ENCODE results near the gene LEFTY1. TPM values are rescaled to one million over a fixed set of nuclear protein-coding genes. Genes with fewer than 3 reads are reported as not detected.

LEFTY1 gene
- total and polyA plus RNA-seq, 2 of the 13 experiments (the other 11 are each of a cell fraction or from before 2014, with no cell fraction given): 0.29 to 0.79 TPM

DNA sequence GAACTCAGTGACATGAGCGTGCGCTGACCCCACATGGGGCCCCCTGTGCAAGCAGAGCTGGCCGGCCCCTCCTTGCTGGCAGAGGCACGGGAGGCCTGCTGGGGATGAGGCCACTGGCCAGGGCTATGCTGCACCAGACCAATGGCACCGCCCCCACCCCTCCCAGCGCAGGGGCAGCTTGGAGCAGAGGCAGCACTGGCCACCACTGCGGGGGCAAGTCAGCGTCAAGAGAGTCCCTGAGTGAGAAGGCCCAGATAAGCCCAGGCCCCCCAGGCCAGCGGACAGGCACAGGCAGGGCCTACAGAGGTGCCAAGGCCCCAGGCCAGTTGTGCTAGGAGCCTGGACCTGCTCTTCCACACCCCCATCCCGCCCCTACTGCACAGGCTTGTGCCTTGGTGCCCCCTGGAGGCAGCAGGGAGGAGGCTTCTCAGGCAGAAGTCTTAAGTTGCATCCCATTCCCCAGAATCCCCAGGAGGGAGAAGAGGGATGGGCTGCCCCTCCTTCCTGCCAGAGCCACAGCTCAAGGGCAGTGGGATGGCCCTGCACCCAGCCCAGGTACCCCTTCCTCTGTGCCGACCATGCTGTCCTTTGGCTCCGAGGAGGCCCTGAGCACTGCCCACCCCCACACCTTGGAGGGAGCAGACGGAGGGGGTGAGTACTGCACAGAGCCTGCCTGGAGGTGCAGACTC is 43.2 kb downstream of the LEFTY1 start (continued):
- no peak for TF ChIP-seq ZBTB8A (CRISPR knock-in tag; IDR thresholded peaks at IDR 0.05; ENCODE audit: borderline replicate concordance, low read depth)
- TF ChIP-seq FOXM1 (CRISPR knock-in tag; IDR thresholded peaks at IDR 0.05): no peak
- TF ChIP-seq NONO (IDR thresholded peaks at IDR 0.05): no peak
- TF ChIP-seq NONO (CRISPR knock-in tag; conservative IDR thresholded peaks at IDR 0.05): no peak
- no peak for TF ChIP-seq FOSL1 (CRISPR knock-in tag; IDR thresholded peaks at IDR 0.05; ENCODE audit: borderline replicate concordance)
- no peak for TF ChIP-seq MTF2 (CRISPR knock-in tag; IDR thresholded peaks at IDR 0.05; ENCODE audit: borderline replicate concordance)
- TF ChIP-seq ZSCAN21 (CRISPR knock-in tag; IDR thresholded peaks at IDR 0.05; ENCODE audit: borderline replicate concordance): no peak
- no peak; the same call in 1 of the 2 replicates for TF ChIP-seq ZNF616 (CRISPR knock-in tag; IDR thresholded peaks at IDR 0.05; ENCODE audit: low read depth)
- no peak for TF ChIP-seq ZC3H13 (CRISPR knock-in tag; IDR thresholded peaks at IDR 0.05)
- no peak for TF ChIP-seq ERF (CRISPR knock-in tag; IDR thresholded peaks at IDR 0.05)
- no peak for TF ChIP-seq HMG20B (CRISPR knock-in tag; conservative IDR thresholded peaks at IDR 0.05)
- TF ChIP-seq ZNF253 (CRISPR knock-in tag; IDR thresholded peaks at IDR 0.05; ENCODE audit: borderline replicate concordance): no peak
- TF ChIP-seq, protein P1, sequence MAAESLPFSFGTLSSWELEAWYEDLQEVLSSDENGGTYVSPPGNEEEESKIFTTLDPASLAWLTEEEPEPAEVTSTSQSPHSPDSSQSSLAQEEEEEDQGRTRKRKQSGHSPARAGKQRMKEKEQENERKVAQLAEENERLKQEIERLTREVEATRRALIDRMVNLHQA (CRISPR knock-in tag; IDR thresholded peaks at IDR 0.05): no peak
- TF ChIP-seq, protein P2, sequence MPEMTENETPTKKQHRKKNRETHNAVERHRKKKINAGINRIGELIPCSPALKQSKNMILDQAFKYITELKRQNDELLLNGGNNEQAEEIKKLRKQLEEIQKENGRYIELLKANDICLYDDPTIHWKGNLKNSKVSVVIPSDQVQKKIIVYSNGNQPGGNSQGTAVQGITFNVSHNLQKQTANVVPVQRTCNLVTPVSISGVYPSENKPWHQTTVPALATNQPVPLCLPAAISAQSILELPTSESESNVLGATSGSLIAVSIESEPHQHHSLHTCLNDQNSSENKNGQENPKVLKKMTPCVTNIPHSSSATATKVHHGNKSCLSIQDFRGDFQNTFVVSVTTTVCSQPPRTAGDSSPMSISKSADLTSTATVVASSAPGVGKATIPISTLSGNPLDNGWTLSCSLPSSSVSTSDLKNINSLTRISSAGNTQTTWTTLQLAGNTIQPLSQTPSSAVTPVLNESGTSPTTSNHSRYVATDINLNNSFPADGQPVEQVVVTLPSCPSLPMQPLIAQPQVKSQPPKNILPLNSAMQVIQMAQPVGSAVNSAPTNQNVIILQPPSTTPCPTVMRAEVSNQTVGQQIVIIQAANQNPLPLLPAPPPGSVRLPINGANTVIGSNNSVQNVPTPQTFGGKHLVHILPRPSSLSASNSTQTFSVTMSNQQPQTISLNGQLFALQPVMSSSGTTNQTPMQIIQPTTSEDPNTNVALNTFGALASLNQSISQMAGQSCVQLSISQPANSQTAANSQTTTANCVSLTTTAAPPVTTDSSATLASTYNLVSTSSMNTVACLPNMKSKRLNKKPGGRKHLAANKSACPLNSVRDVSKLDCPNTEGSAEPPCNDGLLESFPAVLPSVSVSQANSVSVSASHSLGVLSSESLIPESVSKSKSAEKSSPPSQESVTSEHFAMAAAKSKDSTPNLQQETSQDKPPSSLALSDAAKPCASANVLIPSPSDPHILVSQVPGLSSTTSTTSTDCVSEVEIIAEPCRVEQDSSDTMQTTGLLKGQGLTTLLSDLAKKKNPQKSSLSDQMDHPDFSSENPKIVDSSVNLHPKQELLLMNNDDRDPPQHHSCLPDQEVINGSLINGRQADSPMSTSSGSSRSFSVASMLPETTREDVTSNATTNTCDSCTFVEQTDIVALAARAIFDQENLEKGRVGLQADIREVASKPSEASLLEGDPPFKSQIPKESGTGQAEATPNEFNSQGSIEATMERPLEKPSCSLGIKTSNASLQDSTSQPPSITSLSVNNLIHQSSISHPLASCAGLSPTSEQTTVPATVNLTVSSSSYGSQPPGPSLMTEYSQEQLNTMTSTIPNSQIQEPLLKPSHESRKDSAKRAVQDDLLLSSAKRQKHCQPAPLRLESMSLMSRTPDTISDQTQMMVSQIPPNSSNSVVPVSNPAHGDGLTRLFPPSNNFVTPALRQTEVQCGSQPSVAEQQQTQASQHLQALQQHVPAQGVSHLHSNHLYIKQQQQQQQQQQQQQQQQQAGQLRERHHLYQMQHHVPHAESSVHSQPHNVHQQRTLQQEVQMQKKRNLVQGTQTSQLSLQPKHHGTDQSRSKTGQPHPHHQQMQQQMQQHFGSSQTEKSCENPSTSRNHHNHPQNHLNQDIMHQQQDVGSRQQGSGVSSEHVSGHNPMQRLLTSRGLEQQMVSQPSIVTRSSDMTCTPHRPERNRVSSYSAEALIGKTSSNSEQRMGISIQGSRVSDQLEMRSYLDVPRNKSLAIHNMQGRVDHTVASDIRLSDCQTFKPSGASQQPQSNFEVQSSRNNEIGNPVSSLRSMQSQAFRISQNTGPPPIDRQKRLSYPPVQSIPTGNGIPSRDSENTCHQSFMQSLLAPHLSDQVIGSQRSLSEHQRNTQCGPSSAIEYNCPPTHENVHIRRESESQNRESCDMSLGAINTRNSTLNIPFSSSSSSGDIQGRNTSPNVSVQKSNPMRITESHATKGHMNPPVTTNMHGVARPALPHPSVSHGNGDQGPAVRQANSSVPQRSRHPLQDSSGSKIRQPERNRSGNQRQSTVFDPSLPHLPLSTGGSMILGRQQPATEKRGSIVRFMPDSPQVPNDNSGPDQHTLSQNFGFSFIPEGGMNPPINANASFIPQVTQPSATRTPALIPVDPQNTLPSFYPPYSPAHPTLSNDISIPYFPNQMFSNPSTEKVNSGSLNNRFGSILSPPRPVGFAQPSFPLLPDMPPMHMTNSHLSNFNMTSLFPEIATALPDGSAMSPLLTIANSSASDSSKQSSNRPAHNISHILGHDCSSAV (CRISPR knock-in tag; IDR thresholded peaks at IDR 0.05; ENCODE audit: borderline replicate concordance): no peak
- no peak for TF ChIP-seq ZBTB7B (CRISPR knock-in tag; IDR thresholded peaks at IDR 0.05)
- TF ChIP-seq ZMYM3 (CRISPR knock-in tag; IDR thresholded peaks at IDR 0.05): no peak
- no peak for TF ChIP-seq NFE2L1 (CRISPR knock-in tag; IDR thresholded peaks at IDR 0.05; ENCODE audit: borderline replicate concordance)
- TF ChIP-seq TBX3 (IDR thresholded peaks at IDR 0.05; ENCODE audit: borderline replicate concordance): no peak
- no peak for TF ChIP-seq MTA3 (CRISPR knock-in tag; IDR thresholded peaks at IDR 0.05)
- TF ChIP-seq, protein P3, sequence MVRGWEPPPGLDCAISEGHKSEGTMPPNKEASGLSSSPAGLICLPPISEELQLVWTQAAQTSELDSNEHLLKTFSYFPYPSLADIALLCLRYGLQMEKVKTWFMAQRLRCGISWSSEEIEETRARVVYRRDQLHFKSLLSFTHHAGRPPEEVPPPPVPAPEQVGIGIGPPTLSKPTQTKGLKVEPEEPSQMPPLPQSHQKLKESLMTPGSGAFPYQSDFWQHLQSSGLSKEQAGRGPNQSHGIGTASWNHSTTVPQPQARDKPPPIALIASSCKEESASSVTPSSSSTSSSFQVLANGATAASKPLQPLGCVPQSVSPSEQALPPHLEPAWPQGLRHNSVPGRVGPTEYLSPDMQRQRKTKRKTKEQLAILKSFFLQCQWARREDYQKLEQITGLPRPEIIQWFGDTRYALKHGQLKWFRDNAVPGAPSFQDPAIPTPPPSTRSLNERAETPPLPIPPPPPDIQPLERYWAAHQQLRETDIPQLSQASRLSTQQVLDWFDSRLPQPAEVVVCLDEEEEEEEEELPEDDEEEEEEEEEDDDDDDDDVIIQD (CRISPR knock-in tag; IDR thresholded peaks at IDR 0.05; ENCODE audit: low read depth): no peak
